Amniotic stem cell (primary cell): ENCODE data around the gene TRIM8.

ENCODE experiments used
- DNase-seq: peaks from one replicate; lab custom pipeline; 2025; lab: John Stamatoyannopoulos, UW

Gene TRIM8

DNA sequence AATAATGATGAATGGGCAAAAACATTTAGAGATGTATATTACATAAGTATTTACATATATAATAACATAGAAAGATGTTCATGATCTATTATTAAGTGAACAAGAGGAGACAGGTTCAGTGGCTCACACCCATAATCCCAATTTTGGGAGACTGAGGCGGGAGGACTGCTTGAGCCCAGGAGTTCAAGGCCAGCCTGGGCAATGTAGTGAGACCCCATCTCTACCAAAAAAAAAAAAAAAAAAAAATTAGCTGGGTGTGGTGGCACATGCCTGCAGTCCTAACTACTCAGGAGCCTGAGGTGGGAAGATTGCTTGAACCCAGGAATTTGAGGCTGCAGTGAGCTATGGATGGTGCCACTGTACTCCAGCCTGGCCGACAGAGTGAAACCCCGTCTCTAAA, 57.5 kb downstream of the TRIM8 start:
- no peak for DNase-seq

GRCh38 chr10:102702742-102703141, 58.5 kb downstream of the TRIM8 start:
- no peak for DNase-seq

DNA sequence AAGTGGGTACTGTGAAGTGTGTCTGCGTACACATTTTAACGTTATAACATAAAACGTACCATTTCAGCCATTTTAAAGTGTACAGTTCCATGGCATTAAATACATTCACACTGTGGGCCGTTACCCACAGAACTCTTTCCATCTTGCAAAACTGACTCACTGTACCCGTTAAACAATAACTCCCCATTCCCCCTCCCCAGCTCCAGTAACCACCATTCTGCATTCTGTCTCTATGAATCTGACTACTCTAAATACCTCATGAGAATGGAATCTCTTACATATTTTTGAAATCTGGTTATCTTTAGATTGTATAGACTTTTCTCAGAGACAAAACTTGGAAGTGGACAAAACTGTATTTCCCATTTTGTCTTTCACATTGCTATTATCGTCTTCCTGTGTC, 60.6 kb downstream of the TRIM8 start:
- no peak for DNase-seq

DNA sequence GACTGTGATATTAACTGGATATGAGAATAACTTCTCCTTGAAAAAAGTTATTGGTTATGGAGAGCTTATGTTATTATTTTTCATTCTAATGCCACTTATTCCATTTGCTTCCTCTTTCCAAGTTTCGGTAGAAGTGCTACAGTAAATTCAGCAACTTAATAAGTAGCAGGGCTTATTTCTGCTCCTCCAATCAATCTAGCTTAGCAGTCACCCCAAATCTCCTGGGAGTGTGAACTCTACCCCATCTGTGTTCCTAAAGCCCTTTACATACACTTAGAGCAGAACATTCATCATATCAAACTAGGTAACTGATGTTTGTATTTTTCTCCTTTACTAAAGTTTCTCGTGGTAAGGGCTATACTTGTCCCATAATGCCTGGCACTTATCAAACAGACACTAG, 61.3 kb downstream of the TRIM8 start:
- DNase-seq: no peak
